AG10803 (cell line): ENCODE data around the gene MRPL39.

Experiments used
- DNase-seq: peaks from one replicate; pipeline ENCODE4 v3.0.0; 2010; ENCODE audit warnings: low read depth
- H3K4me3 ChIP-seq: 2 replicates; pipeline ENCODE4 v1.5.1; 2011; ENCODE audit warnings: mild to moderate bottlenecking, low read length, control low read depth
- CTCF ChIP-seq: conservative IDR thresholded peaks from 2 replicates; pipeline ENCODE4 v1.5.1; 2011; ENCODE audit warnings: mild to moderate bottlenecking, low read length, control low read depth, inconsistent platforms

MRPL39 gene

GRCh38 chr21:25536752-25537151 lies 70.5 kb downstream of the MRPL39 start:
- TF ChIP-seq CTCF: no peak
- no peak for DNase-seq

GRCh38 chr21:25535849-25536248 lies 71.4 kb downstream of the MRPL39 start:
- no peak for TF ChIP-seq CTCF
- DNase-seq: no peak
- no peak overlapping the region for H3K4me3 ChIP-seq

More at GRCh38 chr21:25536752-25537151, 70.5 kb downstream of the MRPL39 start:
- no peak overlapping the region for H3K4me3 ChIP-seq
